Thyroid gland (tissue), 4 donors: Measurements from ENCODE around the gene IRF9. TPM values are rescaled to one million over a fixed set of nuclear protein-coding genes. Genes with fewer than 3 reads are reported as not detected.

ENCODE experiments used
- DNase-seq, 2 donors: peaks; one replicate each; pipeline ENCODE4 v3.0.0-alpha.2; 2019
- H3K27ac ChIP-seq, 3 donors: fragments of 200-600 bp; sonication (generic); 1 replicate in 2 of 3; 2 replicates in 1 of 3; pipeline ENCODE4 v1.5.1; 2016 to 2019; ENCODE audit warnings: mild to moderate bottlenecking in 1 of 3, moderate library complexity in 1 of 3
- H3K27me3 ChIP-seq: fragments of 200-600 bp; sonication (generic); one replicate; pipeline ENCODE4 v1.5.1; 2019
- H3K36me3 ChIP-seq, 2 donors: fragments of 200-600 bp; sonication (generic); one replicate each; pipeline ENCODE4 v1.5.1; 2016 to 2019
- H3K4me1 ChIP-seq, 2 donors: fragments of 200-600 bp; sonication (generic); one replicate each; pipeline ENCODE4 v1.5.1; 2017 to 2019
- H3K4me3 ChIP-seq, 3 donors: fragments of 200-600 bp; sonication (generic); replicated peaks in 1 of 3; 1 replicate in 2 of 3; 2 replicates in 1 of 3; pipeline ENCODE4 v1.5.1; 2016; ENCODE audit warnings: mild to moderate bottlenecking in 1 of 3
- H3K9me3 ChIP-seq: fragments of 200-600 bp; sonication (generic); one replicate; pipeline ENCODE4 v1.5.1; 2017
- CTCF ChIP-seq, 6 experiments: fragments of 200-600 bp in 3 of 6; fragments of 450-650 bp in 3 of 6; sonication (generic) in 3 of 6; IDR thresholded peaks; one replicate each; pipeline ENCODE4 v1.5.1; 2016 to 2019; ENCODE audit warnings: antibody characterized with exemption in 6 of 6, mild to moderate bottlenecking in 2 of 6, inconsistent platforms in 1 of 6, moderate library complexity in 1 of 6
- POLR2A ChIP-seq, 2 donors: fragments of 450-650 bp; IDR thresholded peaks; one replicate each; pipeline ENCODE4 v1.6.1; 2017; ENCODE audit warnings: antibody characterized with exemption in 2 of 2, mild to moderate bottlenecking in 2 of 2, moderate library complexity in 1 of 2
- WGBS, 2 donors: methylation state at CpG; one replicate each; pipeline ENCODE4 v1.1.5; 2017; 5-methylcytosine and 5-hydroxymethylcytosine counted together
- intact Hi-C: fragments of 100-400 bp; cut with DNase I; formaldehyde crosslinking; loops from one replicate; pipeline ENCODE4 v1.15.1; 2023
- total RNA-seq, 4 donors: library from RNA; depleted of rRNA; stranded (reverse); fragments of >200 nt; gene quantifications; one replicate each; pipeline ENCODE4 v1.2.3, GENCODE V29; 2016

Gene IRF9
- total RNA-seq, 4 donors from 2014 or later = 55.1 to 92.3 (median 70.0) TPM

- TF ChIP-seq CTCF (IDR thresholded peaks at IDR 0.05) (no peak), POLR2A (IDR thresholded peaks at IDR 0.05) (no peak)
- peaks cover 13 to 14% of the 10 kb centered on the region in 2 donors for H3K4me1 ChIP-seq
- WGBS, 2 donors = 3% methylated on average over 10 to 14 of the region's 14 CpGs
- peak overlapping the region; percentile 11 to 100 (median 98) for H3K27ac ChIP-seq
- intact Hi-C loops = no loop called here
- H3K36me3 ChIP-seq = peaks cover 24 to 31% of the 10 kb centered on the region in 2 donors
- DNase-seq = no peak
- H3K9me3 ChIP-seq = no peaks in the 10 kb centered on the region
- H3K27me3 ChIP-seq = no peaks in the 10 kb centered on the region
- peak overlapping the region; percentile 60 to 82 (median 63) for H3K4me3 ChIP-seq
Measured at GRCh38 chr14:24115422-24116127, 45.5 kb upstream of the IRF9 start.

DNA sequence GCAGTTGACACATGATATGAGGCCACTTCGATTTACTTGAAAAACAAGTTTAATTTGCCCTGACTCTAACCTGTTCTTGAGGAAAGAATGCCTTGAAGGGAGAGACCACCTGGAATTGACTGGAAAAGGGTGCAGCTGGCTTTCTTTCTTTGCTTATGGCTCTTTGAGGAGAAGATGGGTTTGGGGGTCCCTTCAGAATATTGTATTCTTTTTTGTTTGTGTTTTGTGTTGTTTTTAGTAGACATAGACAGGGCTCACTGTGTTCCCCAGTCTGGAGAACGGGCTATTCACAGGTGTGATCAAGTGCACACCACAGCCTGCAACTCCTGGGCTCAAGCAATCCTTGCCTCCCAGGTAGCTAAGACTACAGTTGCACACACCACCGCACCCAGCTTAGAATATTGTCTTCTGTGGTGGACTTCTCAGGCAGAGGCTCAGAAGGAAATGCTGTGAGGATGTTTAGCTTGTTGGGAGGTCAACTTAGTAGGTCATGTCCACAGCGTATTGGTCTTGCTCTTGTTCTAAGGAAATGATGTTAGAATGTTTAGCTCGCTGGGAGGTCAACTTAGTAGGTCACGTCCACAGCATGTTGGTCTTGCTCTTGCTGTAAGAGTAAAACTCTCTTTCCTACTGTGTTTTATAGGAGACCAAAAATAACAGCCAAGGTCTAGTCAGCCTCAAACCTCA, 44.8 kb upstream of the IRF9 start:
- WGBS, 2 donors = 58 to 76% methylated on average over 6 of the region's 6 CpGs
- Histone ChIP-seq H3K27me3 (no peaks in the 10 kb centered on the region), H3K4me1 (peaks cover 13 to 14% of the 10 kb centered on the region in 2 donors), H3K27ac (no peak overlapping the region), H3K4me3 (peak overlapping the region in 2 of 3 donors; percentile 60 to 63), H3K9me3 (no peaks in the 10 kb centered on the region), H3K36me3 (peaks cover 31 to 38% of the 10 kb centered on the region in 2 donors)
- intact Hi-C loops = no loop called here
- TF ChIP-seq POLR2A (IDR thresholded peaks at IDR 0.05) (no peak), CTCF (IDR thresholded peaks at IDR 0.05) (no peak)
- no peak for DNase-seq

DNA sequence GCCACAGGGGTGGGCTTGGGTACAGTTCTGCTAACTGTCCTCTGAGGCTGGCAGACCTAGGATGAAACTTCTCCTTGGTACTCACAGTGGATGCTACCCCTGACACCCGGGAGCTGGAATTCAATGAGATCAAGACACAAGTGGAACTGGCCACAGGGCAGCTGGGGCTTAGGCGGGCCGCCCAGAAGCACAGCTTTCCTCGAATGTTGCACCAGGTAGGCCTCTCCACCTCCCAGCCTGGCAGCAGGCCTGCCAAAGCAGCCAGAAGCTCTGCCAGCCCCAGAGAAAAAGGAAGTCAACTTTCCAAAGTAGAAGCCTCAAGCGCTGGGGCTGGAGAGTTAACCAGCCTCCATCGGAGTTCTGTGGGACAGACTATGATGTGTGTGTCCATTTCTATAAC, 43.9 kb upstream of the IRF9 start:
- intact Hi-C loops = no loop called here
- no peaks in the 10 kb centered on the region for H3K27me3 ChIP-seq
- H3K9me3 ChIP-seq = no peaks in the 10 kb centered on the region
- H3K4me3 ChIP-seq = no peak overlapping the region
- TF ChIP-seq CTCF (IDR thresholded peaks at IDR 0.05) (no peak), POLR2A (IDR thresholded peaks at IDR 0.05) (no peak)
- no peak for DNase-seq
- H3K36me3 ChIP-seq = peaks cover 40 to 47% of the 10 kb centered on the region in 2 donors
- WGBS, 2 donors = 90% methylated on average over 6 of the region's 6 CpGs
- peaks cover 13 to 14% of the 10 kb centered on the region in 2 donors for H3K4me1 ChIP-seq
- H3K27ac ChIP-seq = no peak overlapping the region

DNA sequence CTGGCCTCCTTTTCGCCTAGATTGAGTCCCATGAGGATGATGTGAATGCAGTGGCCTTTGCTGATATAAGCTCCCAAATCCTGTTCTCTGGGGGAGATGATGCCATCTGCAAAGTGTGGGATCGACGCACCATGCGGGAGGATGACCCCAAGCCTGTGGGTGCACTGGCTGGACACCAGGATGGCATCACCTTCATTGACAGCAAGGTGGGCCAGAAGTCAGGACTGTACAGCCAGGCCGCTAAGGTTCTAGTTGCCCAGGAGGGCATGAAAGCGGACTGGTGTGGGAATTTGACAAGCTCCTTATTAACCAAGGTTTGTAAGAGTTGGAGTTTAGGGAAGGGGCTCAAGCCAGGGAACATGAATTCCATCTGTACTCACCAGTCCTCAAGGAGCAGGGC, 41.4 kb upstream of the IRF9 start:
- intact Hi-C loops = no loop called here
- Histone ChIP-seq H3K36me3 (peaks cover 55 to 69% of the 10 kb centered on the region in 2 donors), H3K4me3 (no peak overlapping the region), H3K9me3 (no peaks in the 10 kb centered on the region), H3K4me1 (peaks cover 13 to 14% of the 10 kb centered on the region in 2 donors), H3K27ac (no peak overlapping the region), H3K27me3 (no peaks in the 10 kb centered on the region)
- 98 to 99% methylated on average over 6 of the region's 6 CpGs for WGBS, 2 donors
- no peak for TF ChIP-seq POLR2A (IDR thresholded peaks at IDR 0.05)
- TF ChIP-seq CTCF (IDR thresholded peaks at IDR 0.05) = no peak
- no peak for DNase-seq

- WGBS, 2 donors = 94 to 96% methylated on average over 8 of the region's 8 CpGs
Measured at GRCh38 chr14:24121210-24121609, 39.9 kb upstream of the IRF9 start.

More at GRCh38 chr14:24121210-24121609, 39.9 kb upstream of the IRF9 start:
- DNase-seq = no peak
- Histone ChIP-seq H3K4me3 (no peak overlapping the region), H3K27me3 (no peaks in the 10 kb centered on the region), H3K9me3 (no peaks in the 10 kb centered on the region), H3K4me1 (peaks cover 6 to 10% of the 10 kb centered on the region in 2 donors), H3K27ac (no peak overlapping the region), H3K36me3 (peaks cover 55 to 69% of the 10 kb centered on the region in 2 donors)
- intact Hi-C loops = no loop called here
- TF ChIP-seq POLR2A (IDR thresholded peaks at IDR 0.05) (no peak), CTCF (IDR thresholded peaks at IDR 0.05) (no peak)
